Esophagus (tissue), 2 donors: ENCODE measurements around the gene BRI3. TPM values are rescaled to one million over a fixed set of nuclear protein-coding genes. Genes with fewer than 3 reads are reported as not detected.
A peak's percentile ranks its signal among the peaks of the same experiment; 100 is the strongest.

ENCODE experiments used
- H3K27ac ChIP-seq, 2 donors: one replicate each; pipeline ENCODE4 v1.5.1; 2013; ENCODE audit warnings: low read depth in 2 of 2, mild to moderate bottlenecking in 2 of 2, inconsistent platforms in 1 of 2, low read length in 1 of 2, moderate library complexity in 1 of 2
- H3K27me3 ChIP-seq, 2 donors: one replicate each; pipeline ENCODE4 v1.6.1; 2013; ENCODE audit warnings: low read length in 2 of 2, control low read depth in 1 of 2, mild to moderate bottlenecking in 1 of 2; ENCODE audit not compliant: insufficient read depth in 2 of 2, control insufficient read depth in 1 of 2
- H3K36me3 ChIP-seq, 2 donors: one replicate each; pipeline ENCODE4 v1.6.1; 2013; ENCODE audit warnings: low read length in 1 of 2; ENCODE audit not compliant: control insufficient read depth in 2 of 2, insufficient read depth in 2 of 2
- H3K4me1 ChIP-seq, 2 donors: one replicate each; pipeline ENCODE4 v1.6.1; 2013; ENCODE audit warnings: low read length in 1 of 2; ENCODE audit not compliant: control insufficient read depth in 2 of 2, insufficient read depth in 2 of 2
- H3K4me3 ChIP-seq, 2 donors: one replicate each; pipeline ENCODE4 v1.5.1; 2013; ENCODE audit warnings: low read length in 2 of 2, mild to moderate bottlenecking in 2 of 2, low read depth in 1 of 2, moderate library complexity in 1 of 2
- H3K9me3 ChIP-seq, 2 donors: one replicate each; pipeline ENCODE4 v1.6.1; 2013; ENCODE audit warnings: mild to moderate bottlenecking in 2 of 2, low read depth in 1 of 2, low read length in 1 of 2, moderate library complexity in 1 of 2; ENCODE audit not compliant: control insufficient read depth in 2 of 2, insufficient read depth in 1 of 2
- WGBS, 2 donors: extraction: QIAGEN DNeasy Blood & Tissue Kit; methylation state at CpG; one replicate each; pipeline ENCODE4 v1.1.7; 2013; 5-methylcytosine and 5-hydroxymethylcytosine counted together
- polyA plus RNA-seq, 2 donors: library from polyadenylated mRNA; stranded (reverse); fragments of 200-250 nt; gene quantifications; one replicate each; pipeline ENCODE4 v1.2.3, GENCODE V29; 2013
- donor health status: healthy with polysubstance abuse.
- donor health status: Bipolar disorder and iron deficiency.

The BRI3 gene
- polyA plus RNA-seq, 2 donors, result 59.4 to 60.1 TPM

DNA sequence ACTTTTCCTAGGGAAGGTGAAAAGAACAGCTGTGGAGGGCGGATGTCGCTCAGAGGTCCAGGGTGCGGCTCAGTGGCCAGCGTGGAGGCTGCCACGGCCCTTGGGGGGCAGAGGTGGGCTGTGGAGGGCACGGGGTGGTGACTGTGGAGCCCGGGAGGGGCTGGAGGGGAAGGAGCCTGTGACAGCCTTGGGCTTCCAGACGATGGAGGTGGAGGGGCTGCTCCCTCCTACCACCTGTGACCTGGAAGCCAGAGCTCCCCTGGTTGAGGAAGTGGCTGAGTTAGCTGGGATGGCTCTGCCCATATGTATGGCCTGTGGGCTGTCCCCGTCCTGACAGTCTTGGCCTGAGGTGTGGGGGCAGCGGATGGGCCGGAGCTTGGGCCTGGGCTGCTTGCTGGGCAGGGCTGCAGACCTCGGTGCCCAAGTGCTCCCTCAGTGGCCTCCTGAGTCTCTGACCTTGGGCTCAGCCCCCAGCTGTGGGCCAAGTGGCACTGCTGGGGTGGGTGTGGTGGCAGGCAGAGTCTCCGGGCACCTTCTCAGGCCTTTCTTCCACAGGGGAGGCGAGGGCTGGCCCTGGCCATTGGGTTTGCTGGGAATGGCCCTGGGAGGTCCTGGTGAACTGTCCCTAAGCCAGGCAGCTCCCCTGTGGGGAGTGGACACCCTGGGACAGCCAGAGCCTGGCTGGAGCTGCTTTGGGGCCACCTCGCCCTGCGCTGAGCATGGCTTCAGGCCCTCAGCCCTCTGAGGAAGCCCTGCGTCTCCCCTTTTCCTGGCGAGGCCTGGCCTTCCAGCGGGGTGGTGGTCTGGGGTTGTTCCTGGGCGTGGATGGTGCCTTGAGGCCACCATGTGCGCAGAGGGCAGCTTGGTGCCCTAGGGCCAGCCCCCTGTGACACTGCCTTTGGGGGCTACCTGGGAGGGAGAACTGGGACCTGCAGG is 3.9 kb downstream of the BRI3 start:
- Histone ChIP-seq H3K27ac (peak overlapping the region; percentile 85 to 86), H3K4me3 (no peak overlapping the region), H3K36me3 (peaks cover 0 to 8% of the 10 kb centered on the region in 2 donors), H3K9me3 (no peaks in the 10 kb centered on the region), H3K4me1 (peaks cover 28 to 52% of the 10 kb centered on the region in 2 donors), H3K27me3 (no peaks in the 10 kb centered on the region)
- WGBS, 2 donors, result 72 to 75% methylated on average over 21 of the region's 21 CpGs

DNA sequence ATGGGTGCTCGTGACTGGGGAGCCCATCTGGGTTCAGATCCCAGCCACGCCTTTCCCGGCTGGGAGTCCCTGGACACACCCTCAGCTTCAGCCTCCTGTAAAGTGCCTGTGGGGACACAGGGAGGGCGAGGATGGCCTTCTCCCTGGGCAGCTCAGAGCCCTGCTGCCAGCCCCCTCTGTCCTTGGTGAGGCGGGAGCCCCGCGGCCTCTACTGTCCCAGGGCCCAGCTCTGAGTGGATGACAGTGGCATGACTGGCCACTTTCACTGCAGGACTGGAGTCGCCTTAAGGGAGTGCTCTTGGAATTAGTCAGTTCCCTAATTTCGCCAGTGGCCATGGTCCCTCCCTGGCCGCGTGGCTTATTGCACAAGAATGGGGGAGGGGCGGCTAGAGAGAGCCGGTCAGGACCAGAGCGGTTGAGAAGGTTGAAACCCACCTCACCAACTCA is 4.6 kb downstream of the BRI3 start:
- Histone ChIP-seq H3K4me3 (no peak overlapping the region), H3K27me3 (no peaks in the 10 kb centered on the region), H3K27ac (peak overlapping the region; percentile 25 to 85), H3K36me3 (peaks cover 0 to 12% of the 10 kb centered on the region in 2 donors), H3K9me3 (no peaks in the 10 kb centered on the region), H3K4me1 (peaks cover 28 to 52% of the 10 kb centered on the region in 2 donors)
- WGBS, 2 donors, result 50 to 61% methylated on average over 14 of the region's 14 CpGs

DNA sequence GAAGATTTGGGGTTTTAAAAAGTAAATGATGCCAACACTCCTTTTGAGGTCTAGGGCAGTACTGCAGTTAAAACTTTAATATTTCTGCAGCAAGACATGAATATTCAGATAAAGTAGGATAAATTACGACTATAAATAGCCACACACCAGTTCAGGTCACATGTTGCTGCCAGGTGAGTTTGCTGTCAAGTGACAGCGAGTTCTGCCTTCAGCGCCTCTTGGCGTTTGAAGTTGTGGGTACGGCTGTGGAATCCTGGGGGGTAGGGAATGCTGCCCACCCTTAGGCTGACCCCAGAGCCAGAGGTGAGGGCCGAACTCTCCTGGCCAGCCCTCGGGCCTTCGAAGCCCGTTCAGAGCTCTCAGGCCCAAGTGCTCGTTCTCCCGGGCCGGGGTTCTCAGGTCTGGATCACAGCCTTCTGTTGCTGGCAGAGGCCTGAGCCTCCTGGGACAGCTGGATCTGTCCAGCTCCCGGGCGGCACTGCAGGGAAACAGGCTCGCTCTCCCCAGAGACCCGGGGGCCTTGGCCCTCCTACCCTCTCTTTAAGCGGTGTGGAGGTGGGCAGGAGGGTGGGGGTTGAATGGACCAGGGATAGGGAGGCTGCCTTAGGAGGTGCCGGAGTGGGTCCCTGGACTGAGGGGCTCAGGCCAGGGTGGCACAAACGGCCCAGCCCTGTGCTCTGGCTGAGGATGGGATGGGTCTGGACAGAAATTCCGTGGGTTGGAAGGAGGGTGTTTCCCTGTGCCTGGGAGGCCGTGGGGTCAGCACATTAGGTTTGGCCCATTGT is 5.4 kb downstream of the BRI3 start:
- H3K4me1 ChIP-seq, result peaks cover 28 to 52% of the 10 kb centered on the region in 2 donors
- no peak overlapping the region for H3K4me3 ChIP-seq
- H3K27me3 ChIP-seq, result no peaks in the 10 kb centered on the region
- H3K36me3 ChIP-seq, result peaks cover 0 to 16% of the 10 kb centered on the region in 2 donors
- WGBS, 2 donors, result 55 to 56% methylated on average over 21 of the region's 21 CpGs
- peak overlapping the region; percentile 47 to 85 for H3K27ac ChIP-seq
- H3K9me3 ChIP-seq, result no peaks in the 10 kb centered on the region

DNA sequence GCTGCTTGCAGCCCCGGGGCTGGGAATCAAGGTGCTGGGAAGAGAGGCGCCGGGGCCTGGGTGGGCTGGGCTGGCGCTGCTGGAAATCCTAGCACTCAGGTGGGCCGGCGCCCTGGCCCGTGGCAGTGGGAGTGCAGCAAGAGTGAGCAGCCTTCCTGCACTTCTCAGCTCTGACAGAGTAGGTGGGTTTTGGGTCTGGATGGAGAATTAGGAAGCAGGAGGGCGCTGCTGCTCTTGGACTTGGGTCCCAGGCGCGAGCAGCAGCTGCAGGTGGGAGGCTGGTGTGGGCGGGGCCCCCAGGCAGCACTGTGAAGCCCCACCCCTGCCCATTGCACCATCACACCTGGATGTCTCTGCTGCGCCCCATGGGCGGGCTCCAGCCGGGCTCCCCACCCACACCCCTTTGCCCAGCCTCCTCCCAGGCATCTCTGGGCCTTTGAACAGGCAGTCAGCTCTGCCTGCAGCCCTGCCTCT is 6.0 kb downstream of the BRI3 start:
- WGBS, 2 donors, result 53 to 55% methylated on average over 14 of the region's 14 CpGs
- no peaks in the 10 kb centered on the region for H3K27me3 ChIP-seq
- H3K4me1 ChIP-seq, result peaks cover 28 to 52% of the 10 kb centered on the region in 2 donors
- H3K36me3 ChIP-seq, result peaks cover 0 to 22% of the 10 kb centered on the region in 2 donors
- H3K4me3 ChIP-seq, result no peak overlapping the region
- peak overlapping the region; percentile 71 to 77 for H3K27ac ChIP-seq
- H3K9me3 ChIP-seq, result no peaks in the 10 kb centered on the region

DNA sequence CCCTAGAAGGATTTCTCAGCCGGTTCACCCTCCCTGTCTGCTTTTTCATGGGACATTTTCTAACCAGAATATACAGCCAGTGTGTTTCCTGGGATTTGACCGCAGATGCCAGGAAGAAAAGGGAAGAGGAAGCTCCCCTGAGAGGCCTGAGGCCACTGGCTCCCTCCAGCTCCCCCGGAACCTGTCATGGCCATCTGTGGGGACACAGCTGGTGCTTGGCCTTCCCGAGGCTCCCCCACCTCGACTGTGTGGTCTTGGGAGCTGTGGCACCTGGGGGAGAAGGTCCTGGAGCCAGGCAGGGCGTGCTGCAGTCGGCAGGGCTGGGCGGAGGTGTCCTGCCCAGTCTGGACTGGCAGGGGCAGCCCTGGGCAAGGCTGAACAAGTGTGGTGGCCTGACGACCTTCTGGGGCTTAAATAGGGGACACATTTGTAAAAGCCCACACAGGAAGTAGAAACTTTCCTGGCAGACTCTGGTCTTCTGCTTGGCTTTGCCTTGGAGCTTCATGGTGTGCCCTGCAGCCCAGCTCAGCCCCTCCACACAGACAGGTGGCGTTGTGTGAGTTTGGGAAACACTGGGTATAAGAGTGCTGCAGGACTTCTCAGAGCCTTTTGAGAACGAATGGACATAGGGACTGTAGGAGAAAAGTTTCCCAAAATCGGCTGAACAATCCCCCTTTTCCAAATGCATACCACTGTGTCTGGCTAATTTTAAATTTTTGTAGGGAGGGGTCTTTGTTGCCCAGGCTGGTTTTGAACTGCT is 6.8 kb downstream of the BRI3 start:
- Histone ChIP-seq H3K4me1 (peaks cover 28 to 52% of the 10 kb centered on the region in 2 donors), H3K9me3 (no peaks in the 10 kb centered on the region), H3K36me3 (peaks cover 0 to 25% of the 10 kb centered on the region in 2 donors), H3K4me3 (no peak overlapping the region), H3K27ac (peak overlapping the region; percentile 71 to 77), H3K27me3 (no peaks in the 10 kb centered on the region)
- WGBS, 2 donors, result 45 to 54% methylated on average over 12 of the region's 12 CpGs

- Histone ChIP-seq H3K27ac (no peak overlapping the region), H3K36me3 (peaks cover 0 to 34% of the 10 kb centered on the region in 2 donors), H3K9me3 (no peaks in the 10 kb centered on the region), H3K27me3 (no peaks in the 10 kb centered on the region), H3K4me1 (peaks cover 19 to 41% of the 10 kb centered on the region in 2 donors), H3K4me3 (no peak overlapping the region)
- WGBS, 2 donors, result 88% methylated on average over 4 of the region's 4 CpGs
These were observed 7.9 kb downstream of the BRI3 start for GRCh38 chr7:98289333-98289875.

DNA sequence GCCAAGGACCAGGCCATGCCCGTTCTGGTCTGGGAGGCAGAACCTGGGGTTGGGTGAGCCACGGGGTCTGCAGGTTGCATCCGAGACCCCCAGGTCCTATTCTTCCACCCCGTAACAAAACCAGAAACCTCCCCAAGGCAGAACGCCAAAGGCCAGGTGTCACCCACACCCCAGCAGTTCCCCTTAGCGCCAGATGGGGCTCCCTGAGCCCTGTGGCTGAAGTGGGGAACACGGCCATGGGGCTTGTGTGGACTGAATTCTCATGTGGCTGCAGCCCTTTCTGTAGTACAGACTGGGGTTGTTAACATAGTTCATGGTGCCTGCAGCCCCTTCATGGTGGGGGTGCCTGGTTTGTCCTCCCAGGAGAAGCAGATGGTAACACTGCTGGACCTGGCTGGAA is 10.2 kb downstream of the BRI3 start:
- no peaks in the 10 kb centered on the region for H3K9me3 ChIP-seq
- H3K27me3 ChIP-seq, result no peaks in the 10 kb centered on the region
- no peak overlapping the region for H3K27ac ChIP-seq
- WGBS, 2 donors, result 65 to 77% methylated on average over 7 of the region's 7 CpGs
- peaks cover 0 to 32% of the 10 kb centered on the region in 2 donors for H3K36me3 ChIP-seq
- peaks cover 14 to 32% of the 10 kb centered on the region in 2 donors for H3K4me1 ChIP-seq
- no peak overlapping the region for H3K4me3 ChIP-seq

DNA sequence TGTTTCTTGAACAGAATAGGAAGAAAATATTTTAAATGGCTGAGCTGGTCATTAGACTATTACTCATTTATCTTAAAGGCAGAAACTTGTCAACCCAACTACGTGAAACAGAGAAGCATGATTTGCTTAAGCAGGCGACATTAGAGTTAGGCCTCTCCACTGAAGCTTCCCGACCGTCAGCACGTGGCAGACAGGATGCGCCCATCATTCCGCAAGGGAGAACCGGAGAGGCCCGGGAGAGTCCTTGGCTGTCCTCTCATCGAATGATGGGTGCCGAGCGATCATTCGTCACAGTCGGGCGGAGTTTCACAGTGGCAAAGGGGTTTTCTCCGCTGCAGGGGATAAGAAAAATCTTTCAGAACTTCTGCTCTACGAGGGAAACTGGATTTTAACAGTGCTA is 11.8 kb downstream of the BRI3 start:
- WGBS, 2 donors, result 84 to 86% methylated on average over 17 of the region's 17 CpGs

More for the DNA sequence above, 11.8 kb downstream of the BRI3 start:
- Histone ChIP-seq H3K9me3 (no peaks in the 10 kb centered on the region), H3K27me3 (no peaks in the 10 kb centered on the region), H3K36me3 (peaks cover 0 to 35% of the 10 kb centered on the region in 2 donors), H3K4me1 (peaks cover 7 to 20% of the 10 kb centered on the region in 2 donors), H3K4me3 (no peak overlapping the region), H3K27ac (no peak overlapping the region)
